OCI-M1 (cell line): ENCODE results near the gene RAMP1.

Experiments used
- DNase-seq: peaks from one replicate; lab custom pipeline; 2025; lab: John Stamatoyannopoulos, UW

RAMP1 gene

GRCh38 chr2:237876951-237877491 lies 17.6 kb downstream of the RAMP1 start:
- no peak for DNase-seq

DNA sequence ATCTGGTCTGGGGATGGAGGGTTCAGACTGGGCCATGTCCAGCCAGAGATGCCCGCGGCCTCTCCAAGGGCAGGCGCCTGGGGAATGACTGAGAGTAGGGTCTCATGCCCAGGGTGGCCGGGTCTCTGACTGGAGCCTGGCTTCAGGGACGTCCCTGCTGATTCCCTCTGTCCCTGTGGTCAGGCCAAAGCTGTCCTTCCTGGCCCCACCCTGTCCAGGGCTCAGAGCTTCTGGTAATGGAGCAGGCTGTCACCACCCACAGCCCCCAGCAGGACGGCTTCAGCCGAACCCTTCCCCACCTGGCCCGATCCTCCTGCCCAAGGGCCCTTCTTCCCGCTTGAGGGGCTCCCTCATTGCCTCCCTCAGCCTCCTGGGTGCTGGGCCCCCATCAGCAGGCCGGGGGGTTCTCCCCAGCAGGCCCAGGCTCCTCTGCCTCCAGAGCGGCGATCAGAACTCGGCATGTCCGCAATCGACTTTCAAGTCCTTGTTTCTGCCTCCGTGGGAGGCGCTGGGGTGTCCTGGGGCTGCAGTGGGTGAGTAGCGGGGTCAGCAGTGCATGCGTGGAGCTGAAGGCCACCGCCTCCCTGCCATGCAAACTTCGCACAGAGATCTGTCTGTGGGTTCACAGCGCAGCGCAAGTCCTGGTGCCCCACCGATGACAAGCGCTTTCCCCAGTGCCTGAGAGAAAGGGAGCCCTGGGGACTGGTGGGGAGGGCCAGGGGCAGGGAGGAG lies 18.3 kb downstream of the RAMP1 start:
- no peak for DNase-seq

- DNase-seq: no peak
Measured at GRCh38 chr2:237878321-237879057, 19.1 kb downstream of the RAMP1 start.

GRCh38 chr2:237879058-237879430 lies 19.6 kb downstream of the RAMP1 start:
- DNase-seq: no peak

DNA sequence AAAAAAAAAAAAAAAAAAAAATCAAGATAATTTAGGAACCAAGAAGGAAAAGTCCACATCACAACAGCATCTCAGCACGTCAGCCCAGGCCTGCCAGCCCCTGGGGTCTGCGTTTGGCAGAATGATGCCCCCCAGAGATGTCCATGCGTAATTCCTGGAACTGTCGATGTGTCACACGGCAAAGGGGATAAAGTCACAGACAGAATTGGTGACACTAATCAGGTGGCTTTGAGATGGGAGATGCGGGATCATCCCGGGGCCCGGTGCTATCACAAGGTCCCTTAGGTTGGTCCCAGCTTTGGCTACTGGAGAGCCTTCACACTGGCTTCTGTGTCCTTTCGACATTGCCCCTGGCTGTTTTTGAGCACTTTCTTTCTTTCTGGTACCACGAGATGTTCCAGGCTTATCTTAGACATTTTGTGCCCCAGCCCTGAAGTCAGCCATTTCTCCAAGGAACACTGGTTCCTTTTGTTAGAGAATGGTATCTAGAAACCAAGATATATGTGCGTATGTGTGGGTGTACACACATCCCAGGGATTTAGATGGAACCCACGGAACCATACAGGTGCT lies 20.7 kb downstream of the RAMP1 start:
- DNase-seq: no peak

GRCh38 chr2:237882510-237883481 lies 23.4 kb downstream of the RAMP1 start:
- DNase-seq: no peak

DNA sequence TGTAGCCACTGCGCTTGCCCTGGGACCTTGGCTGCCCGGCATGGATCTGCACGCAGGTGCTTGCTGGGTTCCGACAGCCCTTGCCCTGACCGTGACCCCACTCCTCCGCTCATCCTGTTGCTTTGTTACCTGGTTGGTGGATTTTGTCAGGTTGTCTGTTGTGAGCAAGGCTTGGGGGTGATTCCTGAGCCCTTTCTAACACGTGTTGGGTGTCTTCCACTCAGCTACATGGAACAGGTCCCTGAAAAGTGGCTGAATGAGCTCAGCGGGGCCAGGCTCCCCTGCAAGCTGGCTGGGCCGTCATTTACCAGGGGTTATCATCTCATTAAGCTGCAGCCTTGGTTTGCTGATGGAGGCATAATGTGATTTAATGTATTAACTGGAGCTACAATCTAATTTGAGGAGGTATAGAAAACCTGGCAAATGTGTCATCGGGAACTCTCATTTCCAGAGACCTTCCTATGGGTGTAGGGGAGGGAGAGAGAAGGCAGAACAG lies 24.6 kb downstream of the RAMP1 start:
- DNase-seq: no peak

- DNase-seq: no peak
Measured at GRCh38 chr2:237884681-237885080, 25.3 kb downstream of the RAMP1 start.

- DNase-seq: no peak
Measured at GRCh38 chr2:237885111-237885930, 25.9 kb downstream of the RAMP1 start.

DNA sequence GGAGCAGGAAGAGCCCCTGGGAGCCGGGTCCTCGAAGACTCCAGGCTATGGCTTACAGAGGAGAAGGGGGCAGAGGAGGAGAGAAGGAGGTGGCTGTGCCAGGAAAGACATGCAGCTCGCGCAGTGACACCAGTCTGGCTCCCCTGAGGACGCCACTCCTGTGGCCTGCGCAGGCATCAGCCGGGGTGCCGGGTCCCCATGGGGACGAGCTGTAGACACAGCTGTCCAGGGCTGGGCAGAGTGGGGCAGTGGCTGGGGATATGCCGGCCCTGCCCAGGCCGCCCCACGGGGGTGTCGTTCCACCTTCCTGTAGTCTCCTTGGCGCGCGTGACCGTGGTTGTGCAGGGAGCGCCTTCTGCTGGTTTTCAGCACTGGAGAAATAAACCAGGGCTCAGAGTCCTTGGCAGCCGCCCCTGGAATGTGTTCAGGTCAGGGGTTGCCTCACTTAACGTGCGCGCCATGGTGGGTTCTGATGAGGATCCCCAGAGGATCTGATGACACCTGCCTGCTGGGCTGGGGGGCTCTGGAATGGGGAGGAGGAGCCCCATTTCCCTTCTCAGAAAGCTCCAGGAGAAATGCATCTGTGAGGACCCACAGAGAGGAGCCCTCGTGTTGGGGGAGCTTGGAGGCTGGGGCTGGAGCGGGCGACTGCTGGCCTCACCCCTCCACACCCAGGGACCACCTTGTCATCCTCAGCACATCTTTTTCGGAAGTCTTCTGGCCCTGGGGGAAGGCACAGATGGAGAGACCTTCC lies 26.7 kb downstream of the RAMP1 start:
- DNase-seq: no peak

- DNase-seq: no peak
Measured at GRCh38 chr2:237886685-237887481, 27.5 kb downstream of the RAMP1 start.

DNA sequence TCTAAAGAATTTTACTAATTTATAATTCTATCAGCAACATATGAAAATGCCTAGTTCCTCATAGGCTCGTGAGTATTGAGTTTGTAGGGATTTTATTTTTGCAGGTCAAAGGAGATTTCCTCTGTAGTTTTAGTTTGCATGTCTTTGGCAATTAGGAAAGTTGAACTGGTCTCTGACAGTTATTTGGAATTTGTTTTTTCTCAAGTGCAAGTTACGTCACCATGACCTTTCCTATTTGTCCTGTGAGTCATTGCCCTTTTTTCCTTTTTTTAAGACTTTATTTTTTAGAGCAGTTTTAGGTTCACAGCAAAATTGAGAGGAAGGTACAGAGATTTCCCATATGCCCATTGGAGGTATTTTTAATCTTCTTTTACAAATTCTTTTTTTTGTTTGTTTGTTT lies 29.0 kb downstream of the RAMP1 start:
- no peak for DNase-seq

GRCh38 chr2:237889016-237889415 lies 29.6 kb downstream of the RAMP1 start:
- no peak for DNase-seq

DNA sequence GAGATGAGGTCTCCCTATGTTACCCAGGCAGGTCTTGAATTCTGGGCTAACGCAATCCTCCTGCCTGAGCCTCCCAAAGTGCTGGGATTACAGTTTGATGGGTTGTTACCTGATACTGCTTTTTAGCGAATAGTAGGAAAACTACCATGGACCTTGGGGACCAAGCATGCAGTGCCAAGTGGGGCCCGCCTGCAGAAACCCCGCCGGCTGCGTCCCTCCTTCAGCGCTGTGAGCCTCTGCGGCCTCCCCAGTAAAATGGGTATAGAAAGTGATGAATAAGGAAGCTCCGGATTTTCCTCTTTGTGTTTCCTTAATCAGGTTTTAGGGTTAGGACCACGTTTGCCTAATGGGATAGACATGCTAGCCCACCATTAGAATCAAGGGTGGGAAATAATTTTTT lies 30.4 kb downstream of the RAMP1 start:
- DNase-seq: no peak

DNA sequence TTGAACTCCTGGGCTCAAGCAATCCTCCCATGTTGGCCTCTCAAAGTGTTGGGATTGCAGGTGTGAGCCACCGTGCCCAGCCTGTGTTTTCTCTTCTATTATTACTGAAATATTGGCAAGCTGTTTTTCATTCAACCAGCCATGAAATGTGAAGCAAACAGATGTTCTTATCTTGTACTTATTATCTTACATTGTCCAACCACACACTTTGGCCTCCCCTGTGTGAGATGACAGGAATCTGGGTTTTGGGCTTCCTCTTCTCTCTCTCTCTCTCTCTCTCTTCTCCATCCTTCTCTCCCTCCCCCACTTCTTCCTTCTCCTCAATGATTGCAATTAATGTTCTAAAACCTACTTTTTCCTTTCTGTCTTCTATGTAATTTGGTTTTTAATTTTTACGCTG lies 33.1 kb downstream of the RAMP1 start:
- DNase-seq: peak; percentile 79

GRCh38 chr2:237892984-237893595 lies 33.7 kb downstream of the RAMP1 start:
- peak; percentile 30 for DNase-seq

- no peak for DNase-seq
Measured at GRCh38 chr2:237894396-237894979, 35.1 kb downstream of the RAMP1 start.

- no peak for DNase-seq
Measured at GRCh38 chr2:237894986-237895543, 35.6 kb downstream of the RAMP1 start.
